ENCODE data around the gene SLC8A1.

- TF ChIP-seq, protein P1, sequence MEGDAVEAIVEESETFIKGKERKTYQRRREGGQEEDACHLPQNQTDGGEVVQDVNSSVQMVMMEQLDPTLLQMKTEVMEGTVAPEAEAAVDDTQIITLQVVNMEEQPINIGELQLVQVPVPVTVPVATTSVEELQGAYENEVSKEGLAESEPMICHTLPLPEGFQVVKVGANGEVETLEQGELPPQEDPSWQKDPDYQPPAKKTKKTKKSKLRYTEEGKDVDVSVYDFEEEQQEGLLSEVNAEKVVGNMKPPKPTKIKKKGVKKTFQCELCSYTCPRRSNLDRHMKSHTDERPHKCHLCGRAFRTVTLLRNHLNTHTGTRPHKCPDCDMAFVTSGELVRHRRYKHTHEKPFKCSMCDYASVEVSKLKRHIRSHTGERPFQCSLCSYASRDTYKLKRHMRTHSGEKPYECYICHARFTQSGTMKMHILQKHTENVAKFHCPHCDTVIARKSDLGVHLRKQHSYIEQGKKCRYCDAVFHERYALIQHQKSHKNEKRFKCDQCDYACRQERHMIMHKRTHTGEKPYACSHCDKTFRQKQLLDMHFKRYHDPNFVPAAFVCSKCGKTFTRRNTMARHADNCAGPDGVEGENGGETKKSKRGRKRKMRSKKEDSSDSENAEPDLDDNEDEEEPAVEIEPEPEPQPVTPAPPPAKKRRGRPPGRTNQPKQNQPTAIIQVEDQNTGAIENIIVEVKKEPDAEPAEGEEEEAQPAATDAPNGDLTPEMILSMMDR (IDR thresholded peaks at IDR 0.05) = no peak
- TF ChIP-seq EP300 (IDR thresholded peaks at IDR 0.05) = no peak
These were observed 175.8 kb downstream of the SLC8A1 start for GRCh38 chr2:40276076-40276475.
